Stimulated activated CD8-positive, alpha-beta memory T cell treated with anti-CD3 and anti-CD28 coated beads, Interleukin-12 subunit alpha, Interleukin-12 subunit beta, amount 100 ng/mL, for 4 hours (primary cell): Measurements from ENCODE around the gene RAB11FIP3.
"Not testable (repeated sequence)": the region's sequence is repeated elsewhere in the genome, so short reads cannot be mapped to it uniquely, and the experiment has no call there.

Experiments used
- DNase-seq: peaks from one replicate; pipeline ENCODE4 v3.0.0-alpha.2; 2020; ENCODE audit warnings: low read depth

The RAB11FIP3 gene

GRCh38 chr16:391885-392335, 33.5 kb upstream of the RAB11FIP3 start:
- DNase-seq, result peak; percentile 75

DNA sequence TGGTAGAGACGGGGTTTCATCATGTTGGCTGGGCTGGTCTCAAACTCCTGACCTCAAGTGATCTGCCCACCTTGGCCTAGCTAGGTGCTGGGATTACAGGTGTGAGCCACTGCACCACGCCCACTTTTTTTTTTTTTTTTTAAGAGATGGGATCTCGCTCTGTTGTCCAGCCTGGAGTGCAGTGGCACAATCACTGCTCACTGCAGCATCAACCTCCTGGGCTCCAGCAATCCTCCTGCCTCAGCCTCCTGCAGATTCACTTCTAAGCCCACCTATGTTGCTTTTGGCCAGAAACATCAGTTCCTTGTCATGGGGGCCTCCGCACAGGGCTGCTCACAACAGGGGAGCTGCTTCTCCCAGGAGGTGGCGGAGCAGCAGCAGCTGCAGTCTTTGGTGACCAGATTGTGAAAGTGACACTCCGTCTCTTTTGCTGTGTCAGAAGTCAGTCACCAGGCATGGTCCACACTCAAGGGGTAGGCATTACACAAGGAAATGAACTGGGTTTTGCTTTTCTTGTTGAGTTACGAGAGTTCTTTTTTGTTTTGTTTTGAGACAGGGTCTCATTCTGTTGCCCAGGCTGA, 32.9 kb upstream of the RAB11FIP3 start:
- DNase-seq, result no peak

DNA sequence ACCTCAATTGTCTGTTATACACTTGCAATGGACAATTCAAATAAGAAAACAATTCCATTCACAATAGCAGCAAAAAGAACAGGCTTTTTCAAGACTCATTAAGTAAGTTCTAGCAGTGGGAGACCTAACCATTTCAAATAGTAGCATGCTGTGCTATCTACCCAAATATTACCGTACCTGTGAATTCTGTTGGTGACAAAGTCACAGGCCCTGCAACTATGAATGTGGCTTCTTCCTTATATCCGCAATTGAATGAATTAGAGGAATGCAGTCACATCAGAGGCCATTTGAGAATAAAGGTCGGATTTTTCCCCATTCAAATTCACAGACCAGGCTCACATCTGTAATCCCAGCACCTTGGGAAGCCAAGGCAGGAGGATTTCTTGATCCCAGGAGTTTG, 29.2 kb upstream of the RAB11FIP3 start:
- no peak for DNase-seq

GRCh38 chr16:396605-397004, 28.8 kb upstream of the RAB11FIP3 start:
- DNase-seq, result no peak

- DNase-seq, result no peak
Measured at GRCh38 chr16:397135-397661, 28.3 kb upstream of the RAB11FIP3 start, which contains the start of gene NME4. Gene NME4, plus strand, starts transcription at chr16:397199. Its CDS starts 24 bp downstream, at chr16:397223.

- DNase-seq, result no peak
Measured at GRCh38 chr16:397736-398332, 27.6 kb upstream of the RAB11FIP3 start.

GRCh38 chr16:398561-399339, 26.7 kb upstream of the RAB11FIP3 start:
- no peak for DNase-seq

DNA sequence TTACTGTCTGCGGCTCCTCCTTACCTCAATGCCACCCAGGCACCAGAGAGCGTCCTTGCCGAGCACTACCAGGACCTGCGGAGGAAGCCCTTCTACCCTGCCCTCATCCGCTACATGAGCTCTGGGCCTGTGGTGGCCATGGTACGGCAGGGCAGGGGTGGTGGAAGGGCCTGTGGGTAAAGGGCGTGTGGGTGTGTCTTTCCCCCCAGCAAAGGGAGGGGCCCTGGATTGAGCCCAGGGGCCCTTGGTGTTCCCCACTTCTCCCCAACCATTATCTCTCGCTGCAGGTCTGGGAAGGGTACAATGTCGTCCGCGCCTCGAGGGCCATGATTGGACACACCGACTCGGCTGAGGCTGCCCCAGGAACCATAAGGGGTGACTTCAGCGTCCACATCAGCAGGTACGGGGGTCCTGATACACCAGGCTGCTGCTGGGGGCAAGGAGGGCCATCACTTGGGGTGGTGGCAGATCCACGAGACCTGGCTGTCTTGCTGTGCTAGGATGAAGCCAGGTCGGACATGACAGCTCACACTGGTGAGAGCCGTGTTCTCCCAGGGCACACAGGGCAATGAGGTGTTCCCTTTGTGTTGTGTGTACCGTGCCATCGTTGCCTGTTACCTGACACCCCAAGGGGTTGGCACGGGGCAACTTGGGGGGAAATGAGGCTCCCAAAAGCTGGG, 26.0 kb upstream of the RAB11FIP3 start:
- DNase-seq, result no peak

GRCh38 chr16:400061-400591, 25.3 kb upstream of the RAB11FIP3 start:
- no peak for DNase-seq

DNA sequence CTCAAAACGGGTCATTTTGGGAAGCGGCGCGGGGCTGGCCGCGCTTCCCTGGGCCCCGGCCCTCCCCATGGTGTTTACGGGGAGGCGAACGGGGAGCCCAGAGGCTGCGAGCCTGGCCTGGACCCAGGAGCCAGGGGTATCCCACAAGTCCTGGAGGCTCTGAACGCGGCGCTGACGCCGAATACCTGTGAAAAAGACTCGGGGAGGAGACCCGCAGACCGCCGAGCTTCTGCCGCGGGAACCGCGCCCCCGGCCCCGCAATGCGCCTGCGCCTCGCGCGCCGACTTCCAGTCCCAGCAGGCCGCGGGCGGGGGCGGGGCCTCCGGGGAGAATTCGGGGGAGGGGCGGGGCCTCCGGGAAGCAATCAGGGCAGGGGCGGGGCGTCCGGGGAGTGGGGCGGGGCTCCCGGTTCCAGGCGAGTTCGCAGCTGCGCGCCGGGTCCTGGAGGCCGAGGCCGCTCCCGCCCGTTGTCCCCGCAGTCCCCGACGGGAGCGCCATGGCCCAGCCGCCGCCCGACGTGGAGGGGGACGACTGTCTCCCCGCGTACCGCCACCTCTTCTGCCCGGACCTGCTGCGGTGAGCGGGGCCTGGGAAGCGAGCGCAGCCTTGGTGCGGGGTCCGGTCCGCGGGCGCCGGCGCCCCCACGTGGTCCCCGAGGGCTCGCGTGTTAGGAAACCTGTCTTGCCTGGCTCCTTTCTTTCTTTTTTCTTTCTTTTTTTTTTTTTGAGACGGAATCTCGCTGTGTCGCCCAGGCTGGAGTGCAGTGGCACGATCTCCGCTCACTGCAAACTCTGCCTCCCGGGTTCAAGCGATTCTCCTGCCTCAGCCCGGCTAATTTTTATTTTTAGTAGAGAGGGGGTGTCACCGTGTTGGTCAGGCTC, 23.7 kb upstream of the RAB11FIP3 start, which contains the start of gene DECR2:
DECR2 (plus strand) TSS at position 418 of the 881 bp plus-strand sequence; CDS start at position 497, 79 bp downstream.
- peak; percentile 99 for DNase-seq

DNA sequence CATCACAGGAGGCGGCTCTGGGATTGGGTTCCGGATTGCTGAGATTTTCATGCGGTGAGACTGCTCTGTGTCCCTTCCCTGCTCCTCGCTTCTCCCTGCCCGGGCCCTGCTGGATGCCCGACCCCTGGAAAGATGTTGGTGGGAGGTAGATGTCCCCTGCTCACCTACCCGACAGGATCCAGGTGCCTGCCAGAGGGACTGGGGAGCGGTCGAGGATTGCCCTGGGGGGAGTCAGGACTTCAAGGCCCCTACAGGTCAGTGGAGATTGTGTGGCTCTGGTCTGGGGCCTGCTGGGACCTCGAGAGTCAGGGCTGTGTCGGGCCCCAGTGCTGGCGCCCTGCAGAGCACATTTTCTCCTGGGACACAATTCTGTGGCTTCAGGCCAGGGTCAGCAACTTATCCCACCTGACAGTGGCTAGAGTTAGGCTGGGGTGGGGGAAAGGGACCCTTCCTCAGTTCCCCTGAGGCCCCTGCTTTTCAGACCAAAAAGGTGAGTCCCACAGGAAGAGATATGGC, 20.4 kb upstream of the RAB11FIP3 start:
- DNase-seq, result no peak

- DNase-seq, result no peak
Measured at GRCh38 chr16:405548-406506, 19.6 kb upstream of the RAB11FIP3 start.

GRCh38 chr16:407253-407652, 18.2 kb upstream of the RAB11FIP3 start:
- DNase-seq, result no peak

- no peak for DNase-seq
Measured at GRCh38 chr16:410516-411178, 14.8 kb upstream of the RAB11FIP3 start.

GRCh38 chr16:411576-412265, 13.7 kb upstream of the RAB11FIP3 start:
- DNase-seq, result no peak

DNA sequence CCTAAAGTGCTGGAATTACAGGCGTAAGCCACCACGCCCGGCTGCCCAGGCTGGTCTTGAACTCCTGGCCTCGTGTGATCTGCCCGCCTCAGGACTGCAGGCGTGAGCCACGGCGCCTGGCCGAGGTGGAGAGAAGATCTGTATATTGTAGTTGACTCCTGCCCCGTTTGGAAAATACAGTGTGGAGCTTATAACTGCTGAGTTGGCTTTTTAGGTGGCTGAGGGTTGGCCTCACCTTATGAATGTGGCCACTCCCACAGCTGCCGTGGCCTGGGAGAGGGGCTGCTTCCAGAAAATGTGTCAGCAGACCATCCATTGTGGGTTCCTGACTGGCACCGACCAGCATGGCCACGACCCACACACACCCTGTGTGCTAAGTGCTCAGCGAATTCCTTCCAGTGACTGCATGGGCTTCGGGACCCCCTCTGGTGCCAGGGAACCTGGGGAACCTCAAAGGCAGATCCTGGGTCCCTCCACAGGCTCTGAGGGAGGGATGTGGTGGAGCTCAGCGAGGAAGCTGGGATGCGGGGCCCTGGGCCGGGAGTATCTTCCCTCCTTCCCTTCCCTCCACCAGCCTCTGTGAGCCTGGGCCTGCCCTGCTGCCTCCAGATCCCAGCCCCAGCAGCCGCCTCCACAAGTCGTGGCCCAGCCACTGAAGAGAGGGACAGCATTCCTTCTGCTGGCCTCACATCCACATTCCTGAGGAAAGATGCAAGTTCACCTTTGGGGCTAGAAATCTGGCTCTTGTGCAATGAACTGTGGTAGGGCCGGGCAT, 10.9 kb upstream of the RAB11FIP3 start:
- no peak for DNase-seq

DNA sequence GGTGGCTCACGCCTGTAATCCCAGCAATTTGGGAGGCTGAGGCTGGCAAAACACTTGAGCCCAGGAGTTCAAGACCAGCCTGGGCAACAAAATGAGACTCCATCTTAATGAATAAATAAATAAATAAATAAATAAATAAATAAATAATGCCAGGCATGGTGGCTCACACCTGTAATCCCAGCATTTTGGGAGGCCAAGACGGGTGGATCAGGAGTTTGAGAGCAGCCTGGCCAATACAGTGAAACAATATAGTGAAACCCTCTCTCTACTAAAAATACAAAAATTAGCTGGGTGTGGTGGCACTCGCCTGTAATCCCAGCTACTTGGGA, 10.3 kb upstream of the RAB11FIP3 start:
- DNase-seq, result not testable (repeated sequence)

DNA sequence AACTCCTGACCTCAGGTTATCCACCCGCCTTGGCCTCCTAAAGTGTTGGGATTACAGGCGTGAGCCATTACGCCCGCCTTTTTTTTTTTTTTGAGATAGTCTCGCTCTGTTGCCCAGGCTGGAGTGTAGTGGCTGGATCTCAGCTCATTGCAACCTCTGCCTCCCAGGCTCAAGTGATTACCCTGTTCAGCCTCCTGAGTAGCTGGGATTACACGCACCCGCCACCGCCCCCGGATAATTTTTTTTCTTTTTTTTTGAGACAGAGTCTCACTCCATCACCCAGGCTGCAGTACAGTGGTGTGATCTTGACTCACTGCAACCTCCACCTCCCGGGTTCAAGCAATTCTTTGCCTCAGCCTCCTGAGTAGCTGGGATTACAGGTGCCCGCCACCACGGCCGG, 3.3 kb upstream of the RAB11FIP3 start:
- not testable (repeated sequence) for DNase-seq
